H9 (cell line): ENCODE measurements around the gene ABCB11. TPM values are rescaled to one million over a fixed set of nuclear protein-coding genes. Genes with fewer than 3 reads are reported as not detected.
A peak's percentile ranks its signal among the peaks of the same experiment; 100 is the strongest.

Experiments
- DNase-seq: peaks from one replicate; pipeline ENCODE4 v3.0.0-alpha.2; 2017
- H2AFZ ChIP-seq: one replicate; pipeline ENCODE4 v1.6.1; 2013; ENCODE audit warnings: mild to moderate bottlenecking, low read length, control low read depth, moderate library complexity
- H2AK5ac ChIP-seq: 2 replicates; pipeline ENCODE4 v1.6.1; 2013; ENCODE audit warnings: low read length, control low read depth, mixed read lengths; ENCODE audit not compliant: insufficient read length
- H2BK120ac ChIP-seq: one replicate; pipeline ENCODE4 v1.6.1; 2013; ENCODE audit warnings: low read depth, mild to moderate bottlenecking, low read length, control low read depth, inconsistent platforms; ENCODE audit not compliant: poor library complexity, severe bottlenecking
- H2BK12ac ChIP-seq: 2 replicates; pipeline ENCODE4 v1.6.1; 2013; ENCODE audit warnings: low read length, control low read depth, mixed read lengths, low read depth; ENCODE audit not compliant: insufficient read length
- H2BK15ac ChIP-seq: 2 replicates; pipeline ENCODE4 v1.6.1; 2013; ENCODE audit warnings: low read depth, low read length, control low read depth
- H2BK20ac ChIP-seq: one replicate; pipeline ENCODE4 v1.6.1; 2013; ENCODE audit warnings: low read depth, mild to moderate bottlenecking, low read length, control low read depth, inconsistent platforms; ENCODE audit not compliant: poor library complexity, severe bottlenecking
- H2BK5ac ChIP-seq: 2 replicates; pipeline ENCODE4 v1.6.1; 2013; ENCODE audit warnings: low read length, control low read depth, mixed read lengths; ENCODE audit not compliant: insufficient read length
- H3K14ac ChIP-seq: 2 replicates; pipeline ENCODE4 v1.6.1; 2013; ENCODE audit warnings: low read length, control low read depth; ENCODE audit not compliant: insufficient read depth
- H3K18ac ChIP-seq: 2 replicates; pipeline ENCODE4 v1.6.1; 2013; ENCODE audit warnings: low read depth, mild to moderate bottlenecking, mixed read lengths, low read length, control low read depth; ENCODE audit not compliant: insufficient read length
- H3K23ac ChIP-seq: 2 replicates; pipeline ENCODE4 v1.6.1; 2013; ENCODE audit warnings: low read length, control low read depth, mixed read lengths, low read depth; ENCODE audit not compliant: insufficient read length
- H3K23me2 ChIP-seq: 2 replicates; pipeline ENCODE4 v1.6.1; 2013; ENCODE audit warnings: low read depth, mild to moderate bottlenecking, mixed read lengths, low read length, control low read depth; ENCODE audit not compliant: insufficient read length, poor library complexity, severe bottlenecking
- H3K27ac ChIP-seq: 2 replicates; pipeline ENCODE4 v1.5.1; 2013; ENCODE audit warnings: low read length, control low read depth, mixed read lengths, low read depth; ENCODE audit not compliant: insufficient read length
- H3K27me3 ChIP-seq: 2 replicates; pipeline ENCODE4 v1.6.1; 2013; ENCODE audit warnings: low read length, control low read depth, inconsistent platforms; ENCODE audit not compliant: insufficient read depth
- H3K4ac ChIP-seq: 2 replicates; pipeline ENCODE4 v1.6.1; 2013; ENCODE audit warnings: low read depth, mild to moderate bottlenecking, control low read depth, inconsistent platforms, low read length, moderate library complexity
- H3K4me1 ChIP-seq: 2 replicates; pipeline ENCODE4 v1.6.1; 2013; ENCODE audit warnings: low read length, control low read depth, inconsistent platforms; ENCODE audit not compliant: insufficient read depth
- H3K4me2 ChIP-seq: 2 replicates; pipeline ENCODE4 v1.6.1; 2013; ENCODE audit warnings: low read length, control low read depth, mixed read lengths; ENCODE audit not compliant: insufficient read length, insufficient read depth
- H3K56ac ChIP-seq: 2 replicates; pipeline ENCODE4 v1.6.1; 2013; ENCODE audit warnings: low read depth, mild to moderate bottlenecking, mixed read lengths, low read length, control low read depth; ENCODE audit not compliant: insufficient read length
- H3K79me1 ChIP-seq: 2 replicates; pipeline ENCODE4 v1.6.1; 2013; ENCODE audit warnings: low read depth, mild to moderate bottlenecking, moderate library complexity, low read length, control low read depth, inconsistent platforms; ENCODE audit not compliant: insufficient read depth, poor library complexity, severe bottlenecking
- H3K79me2 ChIP-seq: 2 replicates; pipeline ENCODE4 v1.6.1; 2013; ENCODE audit warnings: low read length, control low read depth, inconsistent platforms; ENCODE audit not compliant: insufficient read depth
- H3K9ac ChIP-seq: 2 replicates; pipeline ENCODE4 v1.6.1; 2013; ENCODE audit warnings: low read length, control low read depth, mixed read lengths; ENCODE audit not compliant: insufficient read length; ENCODE audit errors: extremely low read depth
- H3K9me3 ChIP-seq: one replicate; pipeline ENCODE4 v1.6.1; 2013; ENCODE audit warnings: low read depth, low read length, inconsistent platforms; ENCODE audit not compliant: control insufficient read depth
- H3T11ph ChIP-seq: one replicate; pipeline ENCODE4 v1.6.1; 2013; ENCODE audit warnings: mild to moderate bottlenecking, low read length, control low read depth, inconsistent platforms
- H4K20me1 ChIP-seq: one replicate; pipeline ENCODE4 v1.6.1; 2013; ENCODE audit not compliant: control insufficient read depth, insufficient read length, insufficient read depth
- H4K5ac ChIP-seq: 2 replicates; pipeline ENCODE4 v1.6.1; 2013; ENCODE audit warnings: low read depth, mild to moderate bottlenecking, mixed read lengths, low read length, control low read depth; ENCODE audit not compliant: insufficient read length
- H4K8ac ChIP-seq: replicated peaks from 2 replicates; pipeline ENCODE4 v1.6.1; 2013; ENCODE audit warnings: low read length, control low read depth, mixed read lengths, low read depth; ENCODE audit not compliant: insufficient read length
- H4K91ac ChIP-seq: 2 replicates; pipeline ENCODE4 v1.6.1; 2013; ENCODE audit warnings: low read depth, mild to moderate bottlenecking, moderate library complexity, mixed read lengths, low read length, control low read depth; ENCODE audit not compliant: insufficient read length
- H3K27ac Mint-ChIP-seq, 3 experiments: 2 replicates in 2 of 3; 3 replicates in 1 of 3; pipeline ENCODE4 v1.8.0; 2020 to 2021; ENCODE audit warnings: mixed read lengths in 3 of 3, mild to moderate bottlenecking in 1 of 3, moderate library complexity in 1 of 3
- H3K27me3 Mint-ChIP-seq: 2 replicates; pipeline ENCODE4 v1.8.0; 2021; ENCODE audit warnings: low read depth, mild to moderate bottlenecking, moderate library complexity, mixed read lengths
- H3K36me3 Mint-ChIP-seq, 3 experiments: 2 replicates in 2 of 3; 3 replicates in 1 of 3; pipeline ENCODE4 v1.8.0; 2020 to 2021; ENCODE audit warnings: low read depth in 3 of 3, mixed read lengths in 3 of 3; ENCODE audit not compliant: insufficient read depth in 1 of 3
- H3K4me1 Mint-ChIP-seq, 2 experiments: 2 replicates each; pipeline ENCODE4 v1.8.0; 2020; ENCODE audit warnings: mixed read lengths in 2 of 2
- H3K4me3 Mint-ChIP-seq, 2 experiments: 2 replicates in 1 of 2; 3 replicates in 1 of 2; pipeline ENCODE4 v1.8.0; 2020 to 2021; ENCODE audit warnings: mild to moderate bottlenecking in 2 of 2, mixed read lengths in 2 of 2, moderate library complexity in 1 of 2
- H3K9me3 Mint-ChIP-seq, 2 experiments: 2 replicates in 1 of 2; 3 replicates in 1 of 2; pipeline ENCODE4 v1.8.0; 2020; ENCODE audit warnings: mild to moderate bottlenecking in 2 of 2, mixed read lengths in 2 of 2, moderate library complexity in 1 of 2
- CTCF ChIP-seq: fragments of 200-600 bp; sonication (generic); conservative IDR thresholded peaks from 3 replicates; pipeline ENCODE4 v1.8.0; 2021; ENCODE audit warnings: antibody characterized with exemption, mild to moderate bottlenecking
- WGBS: extraction: QIAGEN DNeasy Blood & Tissue Kit; methylation state at CpG from one replicate; pipeline ENCODE4 v1.1.7; 2013; ENCODE audit warnings: missing lambda C conversion rate, low lambda C conversion rate, mixed read lengths; ENCODE audit not compliant: insufficient read length; ENCODE audit errors: extremely low coverage; 5-methylcytosine and 5-hydroxymethylcytosine counted together
- total RNA-seq: library from RNA; stranded (reverse); gene quantifications from 2 replicates; pipeline ENCODE4 v1.2.1, GENCODE V29; 2021

Gene ABCB11
- total RNA-seq, 1 experiment from 2014 or later = not detected

DNA sequence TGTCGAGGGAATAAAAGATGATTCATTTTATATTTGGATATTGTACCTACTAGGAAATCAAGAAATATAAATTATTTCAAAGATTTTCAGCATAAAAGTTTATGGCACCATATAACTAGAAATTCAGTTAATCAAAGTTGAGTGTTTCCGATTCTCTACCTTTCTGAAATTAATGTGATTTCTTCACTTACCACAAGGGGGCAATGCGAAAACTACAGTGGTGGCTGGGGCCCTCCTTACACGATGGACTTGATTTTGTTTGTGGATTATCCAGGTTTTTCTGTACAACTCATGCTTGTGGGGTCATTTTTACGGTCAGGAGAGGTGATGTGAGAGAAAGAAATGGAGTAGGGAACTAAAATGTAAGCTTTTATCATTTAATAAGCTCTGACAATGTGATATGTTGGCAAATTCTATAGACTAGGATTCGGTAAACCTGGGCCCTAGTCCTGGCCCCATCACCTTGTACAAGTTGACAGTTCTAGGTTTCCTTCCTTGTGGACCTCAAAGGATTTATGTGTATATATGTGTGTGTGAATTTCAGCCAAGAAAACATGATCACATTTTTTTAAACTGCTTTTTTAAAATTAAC is 82.4 kb downstream of the ABCB11 start:
- no peak overlapping the region for H4K5ac ChIP-seq
- no peak overlapping the region for H3K56ac ChIP-seq
- H3K27ac ChIP-seq = no peak overlapping the region
- H3K4me2 ChIP-seq = no peak overlapping the region
- H3K23me2 ChIP-seq = no peaks in the 10 kb centered on the region
- H3K36me3 Mint-ChIP-seq = peaks cover 0 to 11% (median 0%) of the 10 kb centered on the region in 3 experiments; a peak in 1 of 7 replicates
- H4K20me1 ChIP-seq = no peaks in the 10 kb centered on the region
- no peak overlapping the region for H3K14ac ChIP-seq
- H3K9me3 Mint-ChIP-seq = peaks cover 10 to 13% of the 10 kb centered on the region in 2 experiments
- H3K9me3 ChIP-seq = no peaks in the 10 kb centered on the region
- no peak for DNase-seq
- no peak overlapping the region for H3K9ac ChIP-seq
- H3K27me3 Mint-ChIP-seq = no peaks in the 10 kb centered on the region
- H2BK12ac ChIP-seq = no peak overlapping the region
- H2BK15ac ChIP-seq = no peak overlapping the region
- H2BK5ac ChIP-seq = no peak overlapping the region
- H3K4me1 ChIP-seq = no peaks in the 10 kb centered on the region
- no peak overlapping the region for H2BK20ac ChIP-seq
- H3K4me1 Mint-ChIP-seq = peaks cover 2 to 3% of the 10 kb centered on the region in 2 experiments; a peak in 1 of 4 replicates
- no peak overlapping the region for H3K4ac ChIP-seq
- H3K18ac ChIP-seq = no peak overlapping the region
- H3K27ac Mint-ChIP-seq = no peak overlapping the region
- H3K27me3 ChIP-seq = no peaks in the 10 kb centered on the region
- no peak overlapping the region for H3K4me3 Mint-ChIP-seq
- H4K91ac ChIP-seq = no peak overlapping the region
- no peaks in the 10 kb centered on the region for H3K79me2 ChIP-seq
- TF ChIP-seq CTCF = peak; percentile 76
- no CpG with 5 or more reads among the region's 6 CpGs for WGBS
- no peak overlapping the region for H2AK5ac ChIP-seq
- no peak overlapping the region for H3T11ph ChIP-seq
- H3K23ac ChIP-seq = no peak overlapping the region
- no peaks in the 10 kb centered on the region for H3K79me1 ChIP-seq
- no peak overlapping the region for H4K8ac ChIP-seq
- H2BK120ac ChIP-seq = no peak overlapping the region
- no peak overlapping the region for H2AFZ ChIP-seq
